ENCODE results near the gene HEPHL1.
"Not testable (repeated sequence)": the region's sequence is repeated elsewhere in the genome, so short reads cannot be mapped to it uniquely, and the experiment has no call there.

Gene HEPHL1, protein sequence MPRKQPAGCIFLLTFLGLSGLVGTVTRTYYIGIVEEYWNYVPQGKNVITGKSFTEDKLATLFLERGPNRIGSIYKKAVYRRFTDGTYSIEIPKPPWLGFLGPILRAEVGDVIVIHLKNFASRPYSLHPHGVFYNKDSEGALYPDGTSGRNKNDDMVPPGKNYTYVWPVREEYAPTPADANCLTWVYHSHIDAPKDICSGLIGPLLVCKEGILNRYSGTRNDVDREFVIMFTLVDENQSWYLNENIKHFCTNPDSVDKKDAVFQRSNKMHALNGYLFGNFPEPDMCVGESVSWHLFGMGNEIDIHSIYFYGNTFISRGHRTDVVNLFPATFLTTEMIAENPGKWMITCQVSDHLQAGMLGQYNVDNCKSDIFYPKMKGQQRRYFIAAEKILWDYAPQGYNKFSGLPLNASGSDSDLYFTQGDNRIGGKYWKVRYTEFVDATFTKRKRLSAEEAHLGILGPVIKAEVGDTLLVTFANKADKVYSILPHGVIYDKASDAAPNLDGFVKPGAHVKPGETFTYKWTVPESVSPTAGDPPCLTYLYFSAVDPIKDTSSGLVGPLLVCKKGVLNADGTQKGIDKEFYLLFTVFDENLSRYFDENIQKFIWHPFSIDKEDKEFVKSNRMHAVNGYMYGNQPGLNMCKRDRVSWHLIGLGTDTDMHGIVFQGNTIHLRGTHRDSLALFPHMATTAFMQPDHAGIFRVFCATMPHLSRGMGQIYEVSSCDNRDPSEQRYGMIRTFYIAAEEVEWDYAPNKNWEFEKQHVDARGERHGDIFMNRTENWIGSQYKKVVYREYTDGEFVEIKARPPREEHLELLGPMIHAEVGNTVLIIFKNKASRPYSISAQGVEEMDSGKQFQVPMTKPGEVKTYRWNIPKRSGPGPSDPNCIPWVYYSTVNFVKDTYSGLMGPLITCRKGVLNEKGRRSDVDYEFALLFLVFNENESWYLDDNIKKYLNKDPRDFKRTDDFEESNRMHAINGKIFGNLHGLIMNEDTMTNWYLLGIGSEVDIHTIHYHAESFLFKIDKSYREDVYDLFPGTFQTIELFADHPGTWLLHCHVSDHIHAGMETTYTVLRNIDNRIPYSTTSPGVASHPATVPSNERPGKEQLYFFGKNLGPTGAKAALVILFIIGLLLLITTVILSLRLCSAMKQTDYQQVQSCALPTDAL

DNA sequence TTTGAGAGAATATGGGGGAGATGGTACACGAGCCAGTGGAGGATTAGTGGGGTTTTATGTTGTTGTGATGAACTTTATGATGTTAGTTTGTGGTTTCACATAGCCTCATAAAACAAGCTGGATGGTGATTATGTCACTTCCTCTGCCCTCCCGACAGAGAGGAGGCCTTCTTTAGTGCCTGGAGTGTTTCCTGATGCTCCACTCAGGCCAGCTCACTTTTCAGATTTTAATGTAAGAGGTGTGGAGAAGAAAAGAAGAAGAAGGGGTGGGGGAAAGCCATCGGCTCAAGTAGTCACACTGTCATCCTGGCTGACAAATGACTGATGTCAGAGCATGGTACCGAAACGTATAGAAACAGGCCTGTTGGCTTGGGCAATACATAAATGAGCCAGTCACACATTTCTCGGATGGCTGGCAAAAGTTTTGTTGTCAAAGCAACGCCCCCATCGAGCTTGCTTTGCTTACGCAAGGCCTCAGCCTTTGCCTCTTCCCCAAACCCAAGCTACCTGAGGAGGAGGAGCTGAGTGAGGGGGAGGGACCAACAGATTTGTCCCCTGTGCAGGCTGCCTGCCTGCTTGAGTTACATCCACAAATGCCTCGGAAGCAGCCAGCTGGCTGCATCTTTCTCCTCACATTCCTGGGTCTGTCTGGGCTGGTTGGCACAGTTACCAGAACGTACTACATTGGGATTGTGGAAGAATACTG is at the start of gene HEPHL1:
HEPHL1 (plus strand) TSS at position 578 of the 705 bp plus-strand sequence; CDS start at position 593, 15 bp downstream.
- DNase-seq (ENCODE audit: low read depth in 2 of 2) = no peak

DNA sequence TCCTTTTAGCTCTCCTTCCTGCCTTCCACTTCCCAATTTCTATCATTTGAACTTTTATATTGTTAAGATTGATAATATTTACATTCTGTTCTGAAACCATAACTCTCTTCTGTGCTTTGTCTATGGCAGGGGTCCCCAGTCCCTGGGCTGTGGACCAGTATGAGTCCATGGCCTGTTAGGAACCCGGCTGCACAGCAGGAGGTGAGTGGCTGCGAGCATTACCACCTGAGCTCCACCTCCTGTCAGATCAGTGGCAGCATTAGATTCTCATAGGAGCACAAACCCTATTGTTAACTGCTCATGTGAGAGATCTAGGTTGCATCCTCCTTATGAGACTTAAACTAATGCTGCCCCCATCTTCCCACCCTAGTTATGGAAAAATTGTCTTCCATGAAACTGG is 48.4 kb upstream of the HEPHL1 start:
- no peak for DNase-seq (ENCODE audit: low read depth in 2 of 2)

DNA sequence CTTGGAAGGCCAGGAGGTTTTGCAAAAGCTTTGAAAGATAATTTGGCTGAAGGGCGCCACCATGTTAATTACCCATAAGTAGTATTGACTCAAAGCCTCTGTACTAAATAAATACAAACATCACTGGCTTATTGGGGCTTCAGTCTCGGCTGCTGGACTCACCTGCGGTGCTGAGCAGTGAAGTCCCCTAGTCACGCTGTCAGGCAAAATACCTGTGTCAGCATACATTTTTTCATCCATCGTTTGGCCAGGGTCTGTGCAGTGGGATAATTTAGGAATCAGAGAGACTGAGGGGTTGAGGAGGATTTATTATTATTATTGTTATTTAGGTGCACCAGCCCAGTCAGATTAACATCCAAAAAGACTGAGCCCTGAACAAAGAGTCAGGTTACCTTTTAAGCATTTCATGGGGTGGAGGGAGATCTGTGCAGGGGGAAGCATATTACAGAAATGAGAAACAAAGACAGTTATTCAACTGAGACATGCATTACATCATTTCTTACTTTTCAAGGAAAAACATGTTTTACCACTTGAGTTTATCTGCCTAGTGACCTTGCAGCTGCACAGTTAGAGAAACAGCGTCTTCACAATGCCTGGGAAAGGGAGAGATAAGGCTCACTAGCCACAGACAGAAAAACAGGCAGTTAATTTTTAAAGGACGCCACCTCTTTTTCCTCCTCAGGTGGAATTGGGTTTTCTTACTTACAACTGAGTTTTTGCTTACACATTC is 47.7 kb upstream of the HEPHL1 start:
- DNase-seq (ENCODE audit: low read depth in 2 of 2) = not testable (repeated sequence)

GRCh38 chr11:93974759-93975158 is 46.4 kb upstream of the HEPHL1 start:
- DNase-seq (ENCODE audit: low read depth in 2 of 2) = no peak

DNA sequence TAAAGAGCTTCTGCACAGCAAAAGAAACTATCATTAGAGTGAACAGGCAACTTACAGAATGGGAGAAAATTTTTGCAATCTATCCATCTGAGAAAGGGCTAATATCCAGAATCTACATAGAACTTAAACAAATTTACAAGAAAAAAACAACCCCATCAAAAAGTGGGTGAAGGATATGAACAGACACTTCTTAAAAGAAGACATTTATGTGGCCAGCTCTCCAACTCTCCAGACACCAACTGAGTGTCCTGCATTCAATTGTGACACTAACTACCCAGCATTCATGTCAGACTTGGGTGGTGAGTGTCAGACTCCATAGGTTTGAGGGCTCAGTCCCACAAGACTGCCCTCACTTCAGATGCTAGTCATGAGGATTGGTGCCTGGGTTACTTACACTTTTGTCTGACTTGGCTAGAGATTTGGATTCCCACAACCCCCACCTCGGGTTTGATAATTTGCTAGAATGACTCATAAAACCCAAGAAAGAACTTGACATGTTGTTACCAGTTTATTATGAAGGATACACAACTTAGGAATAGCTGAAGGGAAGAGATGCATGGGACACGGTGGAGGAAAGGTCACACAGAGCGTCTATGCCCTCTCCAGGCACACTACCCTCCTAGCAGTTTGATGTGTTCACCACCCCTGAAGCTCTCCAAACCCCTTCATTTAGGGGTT is 44.4 kb upstream of the HEPHL1 start:
- not testable (repeated sequence) for DNase-seq (ENCODE audit: low read depth in 2 of 2)

DNA sequence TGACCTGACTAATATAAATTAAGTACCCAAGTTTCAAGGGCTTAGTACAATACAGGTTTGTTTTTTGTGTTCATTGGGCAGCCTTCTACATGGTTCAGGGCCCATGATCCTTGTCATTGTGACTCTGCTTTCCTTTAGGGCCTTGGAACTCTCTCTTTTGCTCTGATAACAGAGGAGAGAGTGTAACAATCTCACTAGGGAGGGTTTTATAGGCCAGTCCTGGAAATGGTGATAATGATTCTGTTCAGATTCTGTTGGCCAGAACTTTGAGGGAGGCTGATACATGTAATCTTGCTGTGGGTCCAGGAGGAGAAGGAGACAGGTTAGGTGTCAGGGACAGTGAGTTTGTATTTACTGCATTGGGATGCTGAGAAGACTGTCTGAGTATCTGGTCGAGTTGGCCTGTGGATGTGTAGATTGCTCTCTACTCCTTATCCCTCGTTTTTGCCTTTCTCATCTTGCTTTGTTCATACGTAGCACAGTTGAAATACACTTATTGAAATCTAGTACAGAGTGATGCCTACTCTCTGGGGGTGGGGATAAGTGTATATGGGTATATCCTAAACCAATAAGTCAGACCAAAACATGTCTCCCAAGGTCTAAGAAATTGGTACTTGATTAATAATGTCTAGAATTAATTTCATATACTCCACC is 37.5 kb upstream of the HEPHL1 start:
- DNase-seq (ENCODE audit: low read depth in 2 of 2) = no peak

GRCh38 chr11:93984196-93984567 is 37.0 kb upstream of the HEPHL1 start:
- DNase-seq (ENCODE audit: low read depth in 2 of 2) = no peak

GRCh38 chr11:93984936-93985335 is 36.2 kb upstream of the HEPHL1 start:
- no peak for DNase-seq (ENCODE audit: low read depth in 2 of 2)

DNA sequence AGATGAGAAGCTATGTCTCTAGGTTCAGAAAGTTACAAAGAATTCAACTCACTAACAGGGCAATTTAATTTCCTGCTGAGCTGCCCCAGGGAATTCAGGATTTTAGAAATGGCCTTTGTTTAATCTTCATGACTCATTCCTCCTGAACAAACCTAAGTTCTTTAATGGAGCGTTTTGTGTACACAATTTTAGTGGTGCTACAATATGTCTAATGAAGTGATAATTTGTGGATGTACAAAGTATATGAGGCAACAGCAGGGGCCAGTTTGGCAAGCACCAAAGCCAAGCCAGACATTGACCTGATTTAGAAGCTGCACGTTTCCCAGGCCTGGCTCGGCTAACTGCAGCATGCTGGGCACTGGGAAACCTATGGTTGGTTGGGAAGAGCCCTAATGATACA is 34.4 kb upstream of the HEPHL1 start:
- DNase-seq (ENCODE audit: low read depth in 2 of 2) = no peak

- DNase-seq (ENCODE audit: low read depth in 2 of 2) = no peak
Observed at GRCh38 chr11:93988455-93988854, 32.7 kb upstream of the HEPHL1 start.

- no peak for DNase-seq (ENCODE audit: low read depth in 2 of 2)
Observed at GRCh38 chr11:93988912-93989311, 32.2 kb upstream of the HEPHL1 start.

DNA sequence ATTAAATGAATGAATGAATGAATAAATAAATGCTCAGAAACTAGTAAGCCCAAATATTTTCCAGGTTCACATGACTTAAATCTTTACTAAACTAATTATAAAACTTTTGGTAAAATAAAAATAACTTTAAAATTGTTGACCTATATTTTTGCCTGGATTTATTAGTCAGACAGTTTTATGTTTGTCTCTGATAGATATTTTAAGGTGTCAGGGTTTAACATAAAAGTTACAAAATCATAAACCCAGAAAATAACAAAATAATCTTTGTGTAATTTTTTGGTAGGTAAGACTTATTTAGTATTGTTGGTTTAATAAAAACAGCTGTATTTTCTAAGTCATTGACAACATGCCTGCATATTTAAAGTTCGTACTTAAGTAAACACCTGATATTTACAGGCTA is 27.4 kb upstream of the HEPHL1 start:
- DNase-seq (ENCODE audit: low read depth in 2 of 2) = no peak

GRCh38 chr11:93997741-93998140 is 23.4 kb upstream of the HEPHL1 start:
- no peak for DNase-seq (ENCODE audit: low read depth in 2 of 2)

DNA sequence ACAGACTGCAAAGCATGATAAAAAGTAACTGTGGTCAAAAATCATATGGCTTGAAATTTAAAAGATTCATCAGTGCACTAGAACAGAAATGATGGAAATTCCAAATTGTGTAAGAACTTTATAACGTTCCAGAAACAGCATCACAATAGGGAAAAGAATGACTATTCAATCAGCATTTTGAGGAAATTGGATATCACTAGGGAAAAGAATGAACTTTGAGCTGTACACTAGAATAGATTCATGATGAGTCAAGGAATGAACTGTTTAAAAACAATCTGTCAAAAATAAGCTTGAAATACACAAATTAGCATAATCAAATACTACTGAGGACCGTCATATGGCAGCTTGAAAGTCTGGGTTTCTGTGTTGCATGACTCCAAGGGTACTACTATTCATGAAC is 20.5 kb upstream of the HEPHL1 start:
- DNase-seq (ENCODE audit: low read depth in 2 of 2) = no peak

- no peak for DNase-seq (ENCODE audit: low read depth in 2 of 2)
Observed at GRCh38 chr11:94002226-94002625, 18.9 kb upstream of the HEPHL1 start.

GRCh38 chr11:94007426-94007825 is 13.7 kb upstream of the HEPHL1 start:
- DNase-seq (ENCODE audit: low read depth in 2 of 2) = no peak

DNA sequence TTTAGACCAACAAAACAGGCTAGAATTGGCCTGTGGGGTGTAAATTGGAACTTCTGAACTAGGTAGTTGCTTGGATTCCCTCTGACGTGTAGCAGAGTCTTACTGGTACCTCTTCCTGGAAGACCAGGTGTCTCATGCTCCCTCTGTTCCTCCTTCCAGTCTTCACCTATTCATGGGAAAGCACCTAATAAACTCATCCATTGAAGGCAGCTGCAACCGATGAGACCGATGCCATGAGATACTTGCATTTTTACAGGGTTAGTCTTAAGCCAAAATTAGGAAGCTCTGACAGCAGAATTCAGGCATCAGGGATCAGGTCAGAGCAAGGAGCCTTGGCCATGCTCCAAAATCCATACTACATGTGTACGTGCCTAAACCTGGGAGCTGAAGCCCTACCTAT is 13.2 kb upstream of the HEPHL1 start:
- no peak for DNase-seq (ENCODE audit: low read depth in 2 of 2)

DNA sequence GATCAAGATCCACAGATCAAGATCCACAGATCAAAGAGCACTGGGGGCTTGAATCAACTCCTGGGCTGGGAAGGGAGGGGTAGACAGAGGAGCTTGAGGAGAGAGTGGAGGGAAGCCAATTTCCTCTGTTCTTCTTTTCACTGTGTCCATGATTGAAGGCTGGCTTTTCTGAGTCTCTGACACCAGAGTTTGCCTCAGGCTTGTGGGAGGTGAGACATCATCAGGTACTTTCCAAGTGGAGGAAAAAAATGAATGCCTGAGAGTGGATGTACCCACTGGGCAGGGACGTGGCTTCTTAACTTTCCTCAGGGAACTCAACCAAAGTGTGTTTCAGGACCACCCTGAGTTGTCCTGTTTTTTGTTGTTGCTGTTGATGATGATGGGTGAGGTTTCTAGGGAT is 11.0 kb upstream of the HEPHL1 start:
- DNase-seq (ENCODE audit: low read depth in 2 of 2) = no peak

DNA sequence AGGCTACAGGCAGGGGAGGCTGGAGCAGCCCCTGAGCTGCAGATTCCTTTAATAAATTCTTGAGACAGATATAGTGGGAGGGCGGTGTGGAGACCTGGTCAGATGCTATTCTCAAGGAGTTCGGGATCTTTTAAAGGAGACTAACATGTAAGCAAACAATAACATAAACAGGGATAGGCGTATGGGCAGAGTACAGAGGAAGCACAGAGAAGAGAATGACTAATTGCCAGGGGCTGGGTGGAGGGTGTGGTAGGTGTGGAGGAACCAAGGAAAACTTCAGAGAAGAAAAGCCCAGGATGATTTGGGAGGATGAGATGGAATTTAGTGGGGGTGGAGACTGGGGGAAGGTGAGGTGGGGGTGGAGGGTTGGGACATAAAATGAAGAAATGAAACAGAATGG is 9.7 kb upstream of the HEPHL1 start:
- DNase-seq (ENCODE audit: low read depth in 2 of 2) = no peak

DNA sequence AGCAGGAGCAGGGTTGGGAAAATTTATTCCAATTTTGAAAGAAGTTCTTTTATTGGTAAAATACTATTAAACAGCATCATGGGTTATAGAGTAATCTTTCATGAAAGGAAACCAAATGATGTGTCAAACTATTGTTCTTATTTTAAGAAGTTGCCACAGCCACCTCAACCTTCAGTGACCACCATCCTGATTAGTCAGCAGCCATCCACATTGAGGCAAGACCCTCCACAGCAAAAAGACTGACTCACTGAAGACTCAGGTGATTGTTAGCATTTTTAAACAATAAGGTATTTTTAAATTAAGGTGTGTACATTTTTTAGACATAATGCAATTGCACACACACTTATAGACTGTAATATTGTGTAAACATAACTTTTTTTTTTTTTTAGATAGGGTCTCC is 3.7 kb upstream of the HEPHL1 start:
- DNase-seq (ENCODE audit: low read depth in 2 of 2) = no peak
